ENCODE results near the gene CLPTM1L.

The CLPTM1L gene

GRCh38 chr5:1297243-1297642 is 47.7 kb downstream of the CLPTM1L start:
- no peaks in the 10 kb centered on the region for H3K79me2 ChIP-seq (ENCODE audit: insufficient read depth, low read depth)
- no peak overlapping the region for H3K4me3 ChIP-seq (IDR thresholded peaks at IDR 0.05; ENCODE audit: insufficient read depth, low read depth, low read length)
- H3K27me3 ChIP-seq (ENCODE audit: insufficient read depth, low read depth) = no peaks in the 10 kb centered on the region
- peaks cover 16% of the 10 kb centered on the region for H3K4me1 ChIP-seq (ENCODE audit: low read depth, poor library complexity, severe bottlenecking)
- TF ChIP-seq CTCF (conservative IDR thresholded peaks at IDR 0.05; ENCODE audit: low read depth, low read length) = no peak
- H3K27ac ChIP-seq = no peak overlapping the region
- no peak overlapping the region for H3K4me2 ChIP-seq
- H2AFZ ChIP-seq (ENCODE audit: low read depth) = no peak overlapping the region
- no peak overlapping the region for H3K9ac ChIP-seq
- no peaks in the 10 kb centered on the region for H3K36me3 ChIP-seq (ENCODE audit: insufficient read depth)
- no peaks in the 10 kb centered on the region for H4K20me1 ChIP-seq (ENCODE audit: insufficient read depth)

GRCh38 chr5:1295650-1296037 is 49.3 kb downstream of the CLPTM1L start:
- H3K4me3 ChIP-seq (IDR thresholded peaks at IDR 0.05; ENCODE audit: insufficient read depth, low read depth, low read length) = no peak overlapping the region
- no peak overlapping the region for H3K9ac ChIP-seq
- no peaks in the 10 kb centered on the region for H3K36me3 ChIP-seq (ENCODE audit: insufficient read depth)
- peak overlapping the region; percentile 27; the same call in 1 of the 2 replicates for H3K4me2 ChIP-seq
- H2AFZ ChIP-seq (ENCODE audit: low read depth) = peak overlapping the region; percentile 26; the same call in 1 of the 2 replicates
- no peak for TF ChIP-seq CTCF (conservative IDR thresholded peaks at IDR 0.05; ENCODE audit: low read depth, low read length)
- H3K27me3 ChIP-seq (ENCODE audit: insufficient read depth, low read depth) = no peaks in the 10 kb centered on the region
- no peaks in the 10 kb centered on the region for H4K20me1 ChIP-seq (ENCODE audit: insufficient read depth)
- no peaks in the 10 kb centered on the region for H3K79me2 ChIP-seq (ENCODE audit: insufficient read depth, low read depth)
- no peak overlapping the region for H3K27ac ChIP-seq
- peaks cover 21% of the 10 kb centered on the region for H3K4me1 ChIP-seq (ENCODE audit: low read depth, poor library complexity, severe bottlenecking)

GRCh38 chr5:1294835-1295649 is 49.9 kb downstream of the CLPTM1L start, which contains the start of gene TERT:
Gene TERT, minus strand, starts transcription at chr5:1295068. Its CDS starts 79 bp downstream, at chr5:1294989.
- Histone ChIP-seq H3K4me3 (IDR thresholded peaks at IDR 0.05; ENCODE audit: insufficient read depth, low read depth, low read length) (no peak within 1 kb of the TSS), H3K36me3 (ENCODE audit: insufficient read depth) (no peaks in the 10 kb centered on the region), H4K20me1 (ENCODE audit: insufficient read depth) (no peaks in the 10 kb centered on the region), H3K9ac (peak within 1 kb of the TSS; percentile 41; the same call in 1 of the 2 replicates), H2AFZ (ENCODE audit: low read depth) (peak within 1 kb of the TSS; percentile 26), H3K27ac (no peak within 1 kb of the TSS), H3K79me2 (ENCODE audit: insufficient read depth, low read depth) (no peaks in the 10 kb centered on the region), H3K27me3 (ENCODE audit: insufficient read depth, low read depth) (no peaks in the 10 kb centered on the region), H3K4me2 (peak within 1 kb of the TSS; percentile 42), H3K4me1 (ENCODE audit: low read depth, poor library complexity, severe bottlenecking) (peaks cover 21% of the 10 kb centered on the region)
- no peak for TF ChIP-seq CTCF (conservative IDR thresholded peaks at IDR 0.05; ENCODE audit: low read depth, low read length)

- Histone ChIP-seq H3K27ac (no peak overlapping the region), H3K79me2 (ENCODE audit: insufficient read depth, low read depth) (no peaks in the 10 kb centered on the region), H3K27me3 (ENCODE audit: insufficient read depth, low read depth) (no peaks in the 10 kb centered on the region), H3K9ac (peak overlapping the region; percentile 41; the same call in 1 of the 2 replicates), H3K4me1 (ENCODE audit: low read depth, poor library complexity, severe bottlenecking) (peaks cover 21% of the 10 kb centered on the region), H4K20me1 (ENCODE audit: insufficient read depth) (no peaks in the 10 kb centered on the region), H3K4me3 (IDR thresholded peaks at IDR 0.05; ENCODE audit: insufficient read depth, low read depth, low read length) (no peak overlapping the region), H2AFZ (ENCODE audit: low read depth) (peak overlapping the region; percentile 26; the same call in 1 of the 2 replicates), H3K4me2 (peak overlapping the region; percentile 42), H3K36me3 (ENCODE audit: insufficient read depth) (no peaks in the 10 kb centered on the region)
- no peak for TF ChIP-seq CTCF (conservative IDR thresholded peaks at IDR 0.05; ENCODE audit: low read depth, low read length)
These were observed 50.6 kb downstream of the CLPTM1L start for GRCh38 chr5:1294206-1294834.
